ENCODE data around the gene UROD. TPM values are rescaled to one million over a fixed set of nuclear protein-coding genes. Genes with fewer than 3 reads are reported as not detected.
A peak's percentile ranks its signal among the peaks of the same experiment; 100 is the strongest.

The UROD gene
- total and polyA plus RNA-seq, 5 donors from 2014 or later: 49.5 to 93.6 (median 79.6) TPM

DNA sequence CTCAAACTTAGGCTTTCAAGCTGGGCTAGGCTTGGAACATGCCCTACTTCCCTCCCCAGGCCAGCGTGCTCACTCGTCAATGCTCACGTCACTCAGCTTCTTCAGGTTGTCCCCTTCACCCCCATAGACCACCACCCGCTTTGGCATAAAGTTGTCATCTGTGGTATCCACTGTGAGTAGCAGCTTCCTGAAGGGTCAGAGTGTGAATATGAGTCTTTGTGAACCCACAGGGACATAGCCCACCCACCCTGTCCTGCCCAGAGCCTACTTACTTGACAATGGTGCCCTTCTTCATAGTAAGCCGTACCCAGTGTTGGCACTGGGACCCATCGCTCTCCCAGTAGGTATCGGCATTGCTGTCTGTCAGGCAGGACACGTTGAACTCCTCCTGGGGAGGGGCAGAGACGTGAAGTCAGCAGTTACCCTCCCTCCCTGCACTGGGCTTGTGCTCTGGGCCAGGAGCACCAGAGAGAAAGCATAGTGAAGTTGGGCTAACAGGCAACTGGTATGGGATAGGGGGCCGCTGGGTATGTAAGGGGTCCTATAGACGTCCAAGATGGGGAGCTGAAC, 2.7 kb upstream of the UROD start:
- no peak for DNase-seq
- H3K36me3 ChIP-seq (ENCODE audit: control insufficient read depth, insufficient read depth, low read length): peaks cover 50% of the 10 kb centered on the region
- peak overlapping the region in 2 of 3 donors; percentile 67 to 74 for H3K27ac Mint-ChIP-seq

GRCh38 chr1:45009956-45010854, 1.8 kb upstream of the UROD start:
- Histone ChIP-seq H3K4me1 (ENCODE audit: control insufficient read depth, insufficient read depth, low read length, poor library complexity, severe bottlenecking) (peaks cover 47% of the 10 kb centered on the region), H3K9me3 (ENCODE audit: control insufficient read depth in 2 of 2, low read length in 2 of 2) (no peaks in the 10 kb centered on the region), H3K4me3 (ENCODE audit: low read depth, low read length) (peak overlapping the region; percentile 72), H3K36me3 (ENCODE audit: control insufficient read depth, insufficient read depth, low read length) (peaks cover 42% of the 10 kb centered on the region), H3K27me3 (ENCODE audit: control insufficient read depth, insufficient read depth, low read length) (no peaks in the 10 kb centered on the region), H3K27ac (ENCODE audit: insufficient read depth, low read length, poor library complexity, severe bottlenecking) (peak overlapping the region; percentile 78)
- Mint-ChIP-seq H3K4me3 (peak overlapping the region; percentile 81 to 97 (median 86)), H3K36me3 (peaks cover 25% of the 10 kb centered on the region), H3K27ac (peak overlapping the region in 2 of 3 donors; percentile 67 to 74), H3K9me3 (no peaks in the 10 kb centered on the region), H3K27me3 (no peaks in the 10 kb centered on the region), H3K4me1 (peaks cover 8 to 60% (median 37%) of the 10 kb centered on the region in 4 donors)
- DNase-seq (peak in 2 of 3 donors; percentile 22 to 58), ATAC-seq (ENCODE audit: low read depth in 2 of 2) (no peak)

More for the DNA sequence above, 2.7 kb upstream of the UROD start:
- Mint-ChIP-seq H3K4me1 (peaks cover 9 to 56% (median 33%) of the 10 kb centered on the region in 4 donors), H3K9me3 (no peaks in the 10 kb centered on the region), H3K36me3 (peaks cover 28% of the 10 kb centered on the region), H3K27me3 (no peaks in the 10 kb centered on the region), H3K4me3 (peak overlapping the region; percentile 81 to 97 (median 86))
- ATAC-seq (ENCODE audit: low read depth in 2 of 2): no peak
- H3K4me1 ChIP-seq (ENCODE audit: control insufficient read depth, insufficient read depth, low read length, poor library complexity, severe bottlenecking): peaks cover 42% of the 10 kb centered on the region
- H3K27ac ChIP-seq (ENCODE audit: insufficient read depth, low read length, poor library complexity, severe bottlenecking): peak overlapping the region; percentile 9
- no peaks in the 10 kb centered on the region for H3K27me3 ChIP-seq (ENCODE audit: control insufficient read depth, insufficient read depth, low read length)
- H3K9me3 ChIP-seq (ENCODE audit: control insufficient read depth in 2 of 2, low read length in 2 of 2): no peaks in the 10 kb centered on the region
- H3K4me3 ChIP-seq (ENCODE audit: low read depth, low read length): peak overlapping the region; percentile 72

DNA sequence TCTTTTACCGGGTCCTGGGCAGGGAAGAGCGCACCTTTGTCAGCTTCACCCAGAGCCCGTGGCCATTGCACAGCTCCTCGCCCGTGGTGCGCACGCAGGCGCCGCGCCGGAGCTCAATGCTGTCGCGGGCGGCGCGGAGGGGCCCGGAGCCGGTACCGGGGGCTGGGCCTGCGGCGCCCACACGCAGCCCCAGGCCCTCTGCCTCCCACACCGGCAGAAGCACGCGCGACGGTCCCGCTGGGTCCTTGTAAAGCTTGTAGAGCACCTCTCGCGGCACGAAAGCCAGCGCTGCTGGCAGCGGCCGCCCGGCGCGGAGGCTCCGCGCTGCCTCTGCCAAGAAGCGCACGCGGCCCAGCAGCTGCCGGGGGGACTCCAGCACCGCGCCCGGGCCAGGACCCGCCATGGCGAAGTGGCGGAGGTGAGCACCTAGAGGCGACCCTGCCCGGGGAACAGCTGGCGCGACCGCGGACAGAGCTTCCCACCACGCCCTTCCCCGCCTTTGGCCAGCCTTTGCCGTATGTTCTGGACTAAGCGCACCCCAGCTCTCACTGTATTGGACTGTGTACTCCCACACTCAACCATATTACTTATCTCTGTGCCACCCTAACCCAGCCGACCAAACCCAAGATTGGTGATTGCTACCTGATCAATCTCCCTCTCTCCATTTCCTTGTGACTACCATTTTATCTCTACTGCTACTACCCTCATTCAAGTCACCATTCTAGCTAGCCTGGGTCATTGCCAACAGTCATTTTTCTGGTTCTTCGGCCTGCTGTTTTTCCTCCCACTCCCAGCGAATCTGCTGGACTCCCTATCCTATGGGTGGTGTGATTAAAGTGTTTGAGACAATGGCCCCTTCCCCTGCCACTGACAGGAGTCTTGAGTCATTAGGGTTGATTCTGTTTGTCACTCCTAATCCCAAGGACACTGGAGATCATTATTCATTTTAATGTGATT, 921 bp upstream of the UROD start, which contains the start of gene HECTD3:
TSS of gene HECTD3 (minus strand) at position 470 of the 957 bp plus-strand sequence. CDS start at position 403, 67 bp downstream.
- DNase-seq (peak; percentile 66 to 79 (median 66)), ATAC-seq (ENCODE audit: low read depth in 2 of 2) (peak; percentile 68 to 69)
- Mint-ChIP-seq H3K4me3 (peak within 1 kb of the TSS; percentile 90 to 97 (median 92)), H3K4me1 (peaks cover 6 to 60% (median 37%) of the 10 kb centered on the region in 4 donors), H3K9me3 (no peaks in the 10 kb centered on the region), H3K27ac (peak within 1 kb of the TSS; percentile 96 to 98 (median 97)), H3K36me3 (peaks cover 23% of the 10 kb centered on the region), H3K27me3 (no peaks in the 10 kb centered on the region)
- peak within 1 kb of the TSS; percentile 93 for H3K4me3 ChIP-seq (ENCODE audit: low read depth, low read length)
- H3K27me3 ChIP-seq (ENCODE audit: control insufficient read depth, insufficient read depth, low read length): no peaks in the 10 kb centered on the region
- peaks cover 47% of the 10 kb centered on the region for H3K4me1 ChIP-seq (ENCODE audit: control insufficient read depth, insufficient read depth, low read length, poor library complexity, severe bottlenecking)
- no peaks in the 10 kb centered on the region for H3K9me3 ChIP-seq (ENCODE audit: control insufficient read depth in 2 of 2, low read length in 2 of 2)
- peaks cover 33% of the 10 kb centered on the region for H3K36me3 ChIP-seq (ENCODE audit: control insufficient read depth, insufficient read depth, low read length)
- H3K27ac ChIP-seq (ENCODE audit: insufficient read depth, low read length, poor library complexity, severe bottlenecking): peak within 1 kb of the TSS; percentile 78

- no peak for ATAC-seq (ENCODE audit: low read depth in 2 of 2)
Observed at GRCh38 chr1:45012639-45013278, 705 bp downstream of the UROD start.

DNA sequence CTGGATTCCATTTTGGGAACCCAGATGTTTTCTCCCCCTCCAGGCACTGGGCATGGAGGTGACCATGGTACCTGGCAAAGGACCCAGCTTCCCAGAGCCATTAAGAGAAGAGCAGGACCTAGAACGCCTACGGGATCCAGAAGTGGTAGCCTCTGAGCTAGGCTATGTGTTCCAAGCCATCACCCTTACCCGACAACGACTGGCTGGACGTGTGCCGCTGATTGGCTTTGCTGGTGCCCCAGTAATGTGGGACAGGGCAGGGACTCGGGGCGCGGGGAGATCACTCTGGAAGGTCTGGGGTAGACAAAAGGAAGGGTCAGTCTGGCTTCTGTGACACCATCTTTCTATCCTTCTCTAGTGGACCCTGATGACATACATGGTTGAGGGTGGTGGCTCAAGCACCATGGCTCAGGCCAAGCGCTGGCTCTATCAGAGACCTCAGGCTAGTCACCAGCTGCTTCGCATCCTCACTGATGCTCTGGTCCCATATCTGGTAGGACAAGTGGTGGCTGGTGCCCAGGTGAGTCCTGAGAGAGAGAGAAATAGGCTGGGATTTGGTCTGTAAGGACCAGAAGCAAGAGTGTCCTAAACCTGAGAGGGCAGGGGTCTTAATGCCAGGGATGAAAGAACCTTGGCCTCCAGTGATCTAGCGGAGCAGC, 1.6 kb downstream of the UROD start:
- peaks cover 6 to 57% (median 34%) of the 10 kb centered on the region in 4 donors for H3K4me1 Mint-ChIP-seq
- no peaks in the 10 kb centered on the region for H3K27me3 ChIP-seq (ENCODE audit: control insufficient read depth, insufficient read depth, low read length)
- H3K4me3 Mint-ChIP-seq: peak overlapping the region in 3 of 4 donors; percentile 61 to 94 (median 77)
- no peak overlapping the region for H3K27ac ChIP-seq (ENCODE audit: insufficient read depth, low read length, poor library complexity, severe bottlenecking)
- H3K27ac Mint-ChIP-seq: peak overlapping the region in 1 of 3 donors; percentile 78
- H3K27me3 Mint-ChIP-seq: no peaks in the 10 kb centered on the region
- H3K9me3 ChIP-seq (ENCODE audit: control insufficient read depth in 2 of 2, low read length in 2 of 2): no peaks in the 10 kb centered on the region
- ATAC-seq (ENCODE audit: low read depth in 2 of 2): no peak
- H3K4me1 ChIP-seq (ENCODE audit: control insufficient read depth, insufficient read depth, low read length, poor library complexity, severe bottlenecking): peaks cover 47% of the 10 kb centered on the region
- H3K4me3 ChIP-seq (ENCODE audit: low read depth, low read length): no peak overlapping the region
- DNase-seq: no peak
- H3K36me3 ChIP-seq (ENCODE audit: control insufficient read depth, insufficient read depth, low read length): peaks cover 10% of the 10 kb centered on the region
- H3K9me3 Mint-ChIP-seq: no peaks in the 10 kb centered on the region
- H3K36me3 Mint-ChIP-seq: peaks cover 12% of the 10 kb centered on the region

More at GRCh38 chr1:45012639-45013278, 705 bp downstream of the UROD start:
- Histone ChIP-seq H3K9me3 (ENCODE audit: control insufficient read depth in 2 of 2, low read length in 2 of 2) (no peaks in the 10 kb centered on the region), H3K27me3 (ENCODE audit: control insufficient read depth, insufficient read depth, low read length) (no peaks in the 10 kb centered on the region), H3K27ac (ENCODE audit: insufficient read depth, low read length, poor library complexity, severe bottlenecking) (peak overlapping the region; percentile 78), H3K4me3 (ENCODE audit: low read depth, low read length) (peak overlapping the region; percentile 93), H3K4me1 (ENCODE audit: control insufficient read depth, insufficient read depth, low read length, poor library complexity, severe bottlenecking) (peaks cover 47% of the 10 kb centered on the region), H3K36me3 (ENCODE audit: control insufficient read depth, insufficient read depth, low read length) (peaks cover 19% of the 10 kb centered on the region)
- no peaks in the 10 kb centered on the region for H3K27me3 Mint-ChIP-seq
- peaks cover 6 to 60% (median 37%) of the 10 kb centered on the region in 4 donors for H3K4me1 Mint-ChIP-seq
- peaks cover 20% of the 10 kb centered on the region for H3K36me3 Mint-ChIP-seq
- H3K4me3 Mint-ChIP-seq: peak overlapping the region; percentile 90 to 97 (median 92)
- DNase-seq: peak in 1 of 3 donors; percentile 33
- H3K27ac Mint-ChIP-seq: peak overlapping the region; percentile 32 to 98 (median 96)
- no peaks in the 10 kb centered on the region for H3K9me3 Mint-ChIP-seq

- H3K27me3 Mint-ChIP-seq: no peaks in the 10 kb centered on the region
- ATAC-seq (ENCODE audit: low read depth in 2 of 2) (peak; percentile 22 to 27), DNase-seq (peak; percentile 70 to 88 (median 82))
- peaks cover 6% of the 10 kb centered on the region for H3K36me3 Mint-ChIP-seq
- H3K4me1 Mint-ChIP-seq: peaks cover 6 to 51% (median 27%) of the 10 kb centered on the region in 4 donors
- Histone ChIP-seq H3K4me1 (ENCODE audit: control insufficient read depth, insufficient read depth, low read length, poor library complexity, severe bottlenecking) (peaks cover 44% of the 10 kb centered on the region), H3K27me3 (ENCODE audit: control insufficient read depth, insufficient read depth, low read length) (no peaks in the 10 kb centered on the region), H3K36me3 (ENCODE audit: control insufficient read depth, insufficient read depth, low read length) (peaks cover 2% of the 10 kb centered on the region), H3K9me3 (ENCODE audit: control insufficient read depth in 2 of 2, low read length in 2 of 2) (no peaks in the 10 kb centered on the region), H3K27ac (ENCODE audit: insufficient read depth, low read length, poor library complexity, severe bottlenecking) (no peak overlapping the region), H3K4me3 (ENCODE audit: low read depth, low read length) (no peak overlapping the region)
- H3K27ac Mint-ChIP-seq: peak overlapping the region; percentile 78 to 90 (median 84)
- peak overlapping the region; percentile 64 to 91 (median 78) for H3K4me3 Mint-ChIP-seq
- H3K9me3 Mint-ChIP-seq: no peaks in the 10 kb centered on the region
Observed at GRCh38 chr1:45014321-45015028, 2.4 kb downstream of the UROD start.
